Mononuclear cell (primary cell): ENCODE measurements around the gene RBM26. TPM values are rescaled to one million over a fixed set of nuclear protein-coding genes. Genes with fewer than 3 reads are reported as not detected.

Experiments used
- H3K27me3 ChIP-seq: 2 replicates; pipeline ENCODE4 v1.6.0; 2011; ENCODE audit warnings: low read length, control low read depth; ENCODE audit not compliant: insufficient read depth
- H3K4me1 ChIP-seq: 2 replicates; pipeline ENCODE4 v1.5.1; 2011; ENCODE audit warnings: mild to moderate bottlenecking, low read length, control low read depth; ENCODE audit not compliant: insufficient read depth
- H3K4me3 ChIP-seq: 2 replicates; pipeline ENCODE4 v1.5.1; 2011; ENCODE audit warnings: mild to moderate bottlenecking, low read length, moderate library complexity
- H3K9me3 ChIP-seq: 2 replicates; pipeline ENCODE4 v1.5.1; 2011; ENCODE audit warnings: low read depth, mild to moderate bottlenecking, control low read depth, low read length
- total RNA-seq: library from RNA; depleted of rRNA; stranded (reverse); fragments of >200 nt; gene quantifications from one replicate; pipeline ENCODE4 v1.2.3, GENCODE V29; 2012

The RBM26 gene
- total RNA-seq, 1 donor: 92.8 TPM

DNA sequence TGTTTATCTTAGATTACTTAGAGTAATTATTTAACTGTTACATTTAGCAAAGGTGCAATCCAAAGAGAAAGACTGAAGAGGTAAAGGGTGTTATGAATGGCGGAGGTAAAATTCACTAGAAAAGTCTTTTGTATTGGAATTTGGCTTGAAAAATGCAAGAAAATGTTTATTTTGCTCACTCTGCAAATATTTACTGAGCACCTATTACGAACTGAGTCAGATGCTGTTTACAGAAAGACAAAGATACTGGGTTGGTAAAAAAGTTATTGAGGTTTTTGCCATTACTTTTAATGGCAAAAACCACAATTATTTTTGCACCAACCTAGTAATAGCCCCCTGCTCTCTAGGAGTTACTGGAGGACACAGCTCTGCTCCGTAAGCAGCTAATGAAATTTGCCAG, 135.2 kb downstream of the RBM26 start:
- no peaks in the 10 kb centered on the region for H3K4me1 ChIP-seq
- peaks cover 2% of the 10 kb centered on the region for H3K27me3 ChIP-seq
- H3K9me3 ChIP-seq: no peaks in the 10 kb centered on the region
- H3K4me3 ChIP-seq: no peak overlapping the region

Other genes starting within 250 kb of the RBM26 start
- gene NDFIP2, start 74.9 kb upstream of the RBM26 start, total RNA-seq: 1.2 TPM